HepG2 (cell line): ENCODE measurements around the gene CABLES2. TPM values are rescaled to one million over a fixed set of nuclear protein-coding genes. Genes with fewer than 3 reads are reported as not detected.

Experiments
- NRL ChIP-seq: sonication (generic); formaldehyde crosslinking; IDR thresholded peaks from 2 replicates; pipeline ENCODE4 v1.5.0; 2020; ENCODE audit warnings: missing genetic modification reagents, mild to moderate bottlenecking, moderate library complexity, borderline replicate concordance
- ZFP62 ChIP-seq: sonication (generic); formaldehyde crosslinking; IDR thresholded peaks from 2 replicates; pipeline ENCODE4 v1.4.0; 2020; ENCODE audit warnings: missing genetic modification reagents
- ZIK1 ChIP-seq: sonication (generic); formaldehyde crosslinking; IDR thresholded peaks from 2 replicates; pipeline ENCODE4 v1.5.0; 2020; ENCODE audit warnings: mild to moderate bottlenecking, low read depth, missing genetic modification reagents, borderline replicate concordance
- ZNF550 ChIP-seq: sonication (generic); formaldehyde crosslinking; IDR thresholded peaks from 2 replicates; pipeline ENCODE4 v1.4.0; 2020; ENCODE audit warnings: mild to moderate bottlenecking, missing genetic modification reagents, borderline replicate concordance
- polyA plus RNA-seq, 8 experiments: library from polyadenylated mRNA; depleted of rRNA in 3 of 8; stranded (reverse) in 7 of 8; unstranded in 1 of 8; fragments of >200 nt; fragmentation: Illumina TruSeq in 4 of 8; extraction: Trizol in 4 of 8; gene quantifications; 2 replicates each; pipeline versions ENCODE4 v1.2.1 to v1.2.3, GENCODE V29; 2011 to 2016; ENCODE audit warnings: low read depth in 4 of 8, missing spikeins in 1 of 8, mixed read lengths in 1 of 8; ENCODE audit not compliant: insufficient read depth in 1 of 8
- total RNA-seq, 5 experiments: library from RNA; depleted of rRNA; stranded (reverse); fragments of >200 nt; fragmentation: Illumina TruSeq; extraction: Trizol; gene quantifications; 2 replicates each; pipeline ENCODE4 v1.2.3, GENCODE V29; 2016; ENCODE audit warnings: low read depth in 1 of 5
- TF ChIP-seq, protein P1 (sequence below): IDR thresholded peaks from 2 replicates; pipeline ENCODE4 v1.6.1; 2016; ENCODE audit warnings: missing compliant biosample characterization, missing genetic modification reagents, borderline replicate concordance
- TF ChIP-seq, protein P2 (sequence below): IDR thresholded peaks from 2 replicates; pipeline ENCODE4 v1.6.1; 2012; ENCODE audit warnings: inconsistent platforms
- TF ChIP-seq, protein P3 (sequence below): sonication (generic); formaldehyde crosslinking; IDR thresholded peaks from 2 replicates; pipeline ENCODE4 v1.4.0; 2020; ENCODE audit warnings: mild to moderate bottlenecking, missing genetic modification reagents
- TF ChIP-seq, protein P4 (sequence below): sonication (generic); formaldehyde crosslinking; IDR thresholded peaks from 2 replicates; pipeline ENCODE4 v1.8.0; 2022; ENCODE audit warnings: missing genetic modification reagents, mild to moderate bottlenecking, borderline replicate concordance
- TF ChIP-seq, protein P5 (sequence below): sonication (generic); formaldehyde crosslinking; IDR thresholded peaks from 2 replicates; pipeline ENCODE4 v1.4.0; 2020; ENCODE audit warnings: mild to moderate bottlenecking, missing genetic modification reagents

Gene CABLES2
- total and polyA plus RNA-seq, 2 of the 13 experiments (the other 11 are each of a cell fraction or from before 2014, with no cell fraction given): 5.2 to 9.7 TPM

DNA sequence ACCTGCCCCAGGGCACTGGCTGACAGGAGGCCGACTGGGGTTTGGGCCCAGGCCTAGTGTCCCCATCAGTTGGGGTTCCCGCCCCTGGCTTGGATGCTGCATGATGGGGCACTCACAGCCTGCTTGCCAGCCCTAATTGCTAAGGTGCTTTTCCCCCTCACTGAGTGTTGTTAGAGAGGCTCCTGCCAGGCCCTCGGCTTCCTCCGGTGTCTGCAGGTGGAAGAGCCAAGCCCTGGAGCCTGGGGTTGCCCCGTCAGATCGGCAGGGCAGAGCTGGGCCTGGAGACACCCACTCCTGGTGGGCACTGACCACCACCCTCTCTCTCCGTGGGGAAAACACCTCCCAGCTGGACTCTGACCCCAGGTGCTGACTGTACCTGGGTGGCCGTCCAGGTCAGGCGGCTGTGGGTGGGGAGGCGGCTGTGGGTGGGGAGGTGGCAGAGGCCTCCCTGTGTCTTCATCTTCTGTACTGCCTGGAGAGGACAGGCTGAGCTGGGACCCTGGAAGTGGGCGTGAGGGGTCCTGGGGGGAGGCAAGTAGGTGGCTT, 6.0 kb upstream of the CABLES2 start (continued):
- TF ChIP-seq, protein P1, sequence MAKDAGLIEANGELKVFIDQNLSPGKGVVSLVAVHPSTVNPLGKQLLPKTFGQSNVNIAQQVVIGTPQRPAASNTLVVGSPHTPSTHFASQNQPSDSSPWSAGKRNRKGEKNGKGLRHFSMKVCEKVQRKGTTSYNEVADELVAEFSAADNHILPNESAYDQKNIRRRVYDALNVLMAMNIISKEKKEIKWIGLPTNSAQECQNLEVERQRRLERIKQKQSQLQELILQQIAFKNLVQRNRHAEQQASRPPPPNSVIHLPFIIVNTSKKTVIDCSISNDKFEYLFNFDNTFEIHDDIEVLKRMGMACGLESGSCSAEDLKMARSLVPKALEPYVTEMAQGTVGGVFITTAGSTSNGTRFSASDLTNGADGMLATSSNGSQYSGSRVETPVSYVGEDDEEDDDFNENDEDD: no peak
- TF ChIP-seq ZIK1 (peak; percentile 69; the same call in 1 of the 2 replicates), NRL (CRISPR knock-in tag) (no peak), ZFP62 (CRISPR knock-in tag) (no peak), ZNF550 (CRISPR knock-in tag) (no peak)
- TF ChIP-seq, protein P2, sequence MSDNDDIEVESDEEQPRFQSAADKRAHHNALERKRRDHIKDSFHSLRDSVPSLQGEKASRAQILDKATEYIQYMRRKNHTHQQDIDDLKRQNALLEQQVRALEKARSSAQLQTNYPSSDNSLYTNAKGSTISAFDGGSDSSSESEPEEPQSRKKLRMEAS: no peak
- TF ChIP-seq, protein P3, sequence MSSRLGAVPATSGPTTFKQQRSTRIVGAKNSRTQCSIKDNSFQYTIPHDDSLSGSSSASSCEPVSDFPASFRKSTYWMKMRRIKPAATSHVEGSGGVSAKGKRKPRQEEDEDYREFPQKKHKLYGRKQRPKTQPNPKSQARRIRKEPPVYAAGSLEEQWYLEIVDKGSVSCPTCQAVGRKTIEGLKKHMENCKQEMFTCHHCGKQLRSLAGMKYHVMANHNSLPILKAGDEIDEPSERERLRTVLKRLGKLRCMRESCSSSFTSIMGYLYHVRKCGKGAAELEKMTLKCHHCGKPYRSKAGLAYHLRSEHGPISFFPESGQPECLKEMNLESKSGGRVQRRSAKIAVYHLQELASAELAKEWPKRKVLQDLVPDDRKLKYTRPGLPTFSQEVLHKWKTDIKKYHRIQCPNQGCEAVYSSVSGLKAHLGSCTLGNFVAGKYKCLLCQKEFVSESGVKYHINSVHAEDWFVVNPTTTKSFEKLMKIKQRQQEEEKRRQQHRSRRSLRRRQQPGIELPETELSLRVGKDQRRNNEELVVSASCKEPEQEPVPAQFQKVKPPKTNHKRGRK: no peak
- TF ChIP-seq, protein P4, sequence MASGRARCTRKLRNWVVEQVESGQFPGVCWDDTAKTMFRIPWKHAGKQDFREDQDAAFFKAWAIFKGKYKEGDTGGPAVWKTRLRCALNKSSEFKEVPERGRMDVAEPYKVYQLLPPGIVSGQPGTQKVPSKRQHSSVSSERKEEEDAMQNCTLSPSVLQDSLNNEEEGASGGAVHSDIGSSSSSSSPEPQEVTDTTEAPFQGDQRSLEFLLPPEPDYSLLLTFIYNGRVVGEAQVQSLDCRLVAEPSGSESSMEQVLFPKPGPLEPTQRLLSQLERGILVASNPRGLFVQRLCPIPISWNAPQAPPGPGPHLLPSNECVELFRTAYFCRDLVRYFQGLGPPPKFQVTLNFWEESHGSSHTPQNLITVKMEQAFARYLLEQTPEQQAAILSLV: no peak
- TF ChIP-seq, protein P5, sequence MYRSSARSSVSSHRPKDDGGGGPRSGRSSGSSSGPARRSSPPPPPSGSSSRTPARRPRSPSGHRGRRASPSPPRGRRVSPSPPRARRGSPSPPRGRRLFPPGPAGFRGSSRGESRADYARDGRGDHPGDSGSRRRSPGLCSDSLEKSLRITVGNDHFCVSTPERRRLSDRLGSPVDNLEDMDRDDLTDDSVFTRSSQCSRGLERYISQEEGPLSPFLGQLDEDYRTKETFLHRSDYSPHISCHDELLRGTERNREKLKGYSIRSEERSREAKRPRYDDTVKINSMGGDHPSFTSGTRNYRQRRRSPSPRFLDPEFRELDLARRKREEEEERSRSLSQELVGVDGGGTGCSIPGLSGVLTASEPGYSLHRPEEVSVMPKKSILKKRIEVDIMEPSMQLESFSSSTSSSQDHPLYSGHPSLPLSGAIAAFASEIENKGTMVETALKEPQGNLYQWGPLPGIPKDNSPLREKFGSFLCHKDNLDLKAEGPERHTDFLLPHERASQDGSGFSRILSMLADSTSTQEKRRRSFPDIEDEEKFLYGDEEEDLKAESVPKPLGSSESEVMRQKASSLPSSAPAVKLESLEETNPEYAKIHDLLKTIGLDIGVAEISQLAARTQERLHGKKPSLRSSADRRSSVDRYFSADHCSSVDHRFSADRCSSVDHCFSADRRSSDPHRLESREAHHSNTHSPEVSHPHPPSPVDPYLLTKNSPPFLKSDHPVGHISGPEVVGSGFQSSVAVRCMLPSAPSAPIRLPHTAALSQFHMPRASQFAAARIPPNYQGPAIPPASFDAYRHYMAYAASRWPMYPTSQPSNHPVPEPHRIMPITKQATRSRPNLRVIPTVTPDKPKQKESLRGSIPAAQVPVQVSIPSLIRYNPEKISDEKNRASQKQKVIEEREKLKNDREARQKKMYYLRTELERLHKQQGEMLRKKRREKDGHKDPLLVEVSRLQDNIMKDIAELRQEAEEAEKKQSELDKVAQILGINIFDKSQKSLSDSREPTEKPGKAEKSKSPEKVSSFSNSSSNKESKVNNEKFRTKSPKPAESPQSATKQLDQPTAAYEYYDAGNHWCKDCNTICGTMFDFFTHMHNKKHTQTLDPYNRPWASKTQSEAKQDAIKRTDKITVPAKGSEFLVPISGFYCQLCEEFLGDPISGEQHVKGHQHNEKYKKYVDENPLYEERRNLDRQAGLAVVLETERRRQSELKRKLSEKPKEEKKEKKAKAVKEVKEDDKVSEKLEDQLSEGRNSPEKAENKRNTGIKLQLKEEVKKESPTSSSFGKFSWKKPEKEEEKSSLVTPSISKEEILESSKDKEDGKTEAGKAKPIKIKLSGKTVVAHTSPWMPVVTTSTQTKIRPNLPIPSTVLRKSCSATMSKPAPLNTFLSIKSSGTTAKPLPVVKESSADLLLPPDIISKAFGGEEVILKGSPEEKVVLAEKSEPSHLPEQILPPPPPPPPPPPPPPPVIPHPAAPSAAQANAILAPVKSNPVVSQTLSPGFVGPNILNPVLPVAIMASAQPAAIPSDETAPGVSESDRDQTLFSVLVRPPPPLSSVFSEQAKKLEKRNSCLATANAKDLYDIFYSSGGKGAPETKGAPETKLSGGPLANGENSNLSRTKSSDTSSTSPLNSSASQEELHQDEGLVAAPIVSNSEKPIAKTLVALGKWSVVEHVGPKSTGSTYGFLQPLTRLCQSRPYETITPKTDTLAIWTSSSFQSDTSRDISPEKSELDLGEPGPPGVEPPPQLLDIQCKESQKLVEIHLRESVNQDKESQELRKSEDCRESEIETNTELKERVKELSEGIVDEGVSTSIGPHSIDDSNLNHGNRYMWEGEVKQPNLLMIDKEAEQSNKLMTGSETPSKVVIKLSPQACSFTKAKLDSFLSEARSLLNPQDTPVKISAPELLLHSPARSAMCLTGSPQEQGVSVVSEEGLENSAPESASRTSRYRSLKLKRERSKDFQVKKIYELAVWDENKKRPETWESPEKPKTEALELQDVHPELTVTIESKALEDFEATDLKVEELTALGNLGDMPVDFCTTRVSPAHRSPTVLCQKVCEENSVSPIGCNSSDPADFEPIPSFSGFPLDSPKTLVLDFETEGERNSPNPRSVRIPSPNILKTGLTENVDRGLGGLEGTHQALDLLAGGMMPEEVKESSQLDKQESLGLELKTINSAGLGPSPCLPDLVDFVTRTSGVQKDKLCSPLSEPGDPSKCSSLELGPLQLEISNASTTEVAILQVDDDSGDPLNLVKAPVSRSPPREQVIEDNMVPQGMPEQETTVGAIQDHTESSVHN (CRISPR knock-in tag): no peak
